Neural crest cell (in vitro differentiated cells): Measurements from ENCODE around the gene C20orf173. TPM values are rescaled to one million over a fixed set of nuclear protein-coding genes. Genes with fewer than 3 reads are reported as not detected.

Experiments
- DNase-seq: peaks from one replicate; pipeline ENCODE4 v3.0.0; 2021; ENCODE audit warnings: low read depth, mixed read lengths, low spot score
- H3K27ac Mint-ChIP-seq: one replicate; pipeline ENCODE4 v1.8.0; 2021; ENCODE audit warnings: mild to moderate bottlenecking, mixed read lengths; ENCODE audit not compliant: unreplicated experiment
- H3K27me3 Mint-ChIP-seq: 2 replicates; pipeline ENCODE4 v1.8.0; 2021; ENCODE audit warnings: low read depth, mild to moderate bottlenecking, mixed read lengths
- H3K36me3 Mint-ChIP-seq: 2 replicates; pipeline ENCODE4 v1.8.0; 2021; ENCODE audit warnings: low read depth, mild to moderate bottlenecking, mixed read lengths
- H3K4me1 Mint-ChIP-seq: 2 replicates; pipeline ENCODE4 v1.8.0; 2021; ENCODE audit warnings: mixed read lengths
- H3K4me3 Mint-ChIP-seq: one replicate; pipeline ENCODE4 v1.8.0; 2021; ENCODE audit warnings: mild to moderate bottlenecking, mixed read lengths
- H3K9me3 Mint-ChIP-seq: 2 replicates; pipeline ENCODE4 v1.8.0; 2021; ENCODE audit warnings: mixed read lengths
- CTCF ChIP-seq: fragments of 200-600 bp; sonication (generic); conservative IDR thresholded peaks from 2 replicates; pipeline ENCODE4 v1.5.0; 2021; ENCODE audit warnings: antibody characterized with exemption, mild to moderate bottlenecking
- total RNA-seq: library from RNA; stranded (reverse); gene quantifications from 2 replicates; pipeline ENCODE4 v1.2.1, GENCODE V29; 2021

C20orf173 gene
- total RNA-seq, 1 donor from 2014 or later: not detected

GRCh38 chr20:35497780-35498189 lies 31.7 kb downstream of the C20orf173 start:
- Mint-ChIP-seq H3K9me3 (no peaks in the 10 kb centered on the region), H3K4me3 (no peak overlapping the region), H3K27me3 (no peaks in the 10 kb centered on the region), H3K27ac (no peak overlapping the region), H3K36me3 (peaks cover 10% of the 10 kb centered on the region), H3K4me1 (no peaks in the 10 kb centered on the region)
- DNase-seq: no peak
- no peak for TF ChIP-seq CTCF

GRCh38 chr20:35497320-35497719 lies 32.1 kb downstream of the C20orf173 start:
- Mint-ChIP-seq H3K9me3 (no peaks in the 10 kb centered on the region), H3K4me3 (no peak overlapping the region), H3K4me1 (no peaks in the 10 kb centered on the region), H3K27me3 (no peaks in the 10 kb centered on the region), H3K27ac (no peak overlapping the region), H3K36me3 (peaks cover 7% of the 10 kb centered on the region)
- TF ChIP-seq CTCF: no peak
- DNase-seq: no peak

GRCh38 chr20:35496481-35496880 lies 33.0 kb downstream of the C20orf173 start:
- peak overlapping the region; percentile 43 for H3K27ac Mint-ChIP-seq
- H3K36me3 Mint-ChIP-seq: peaks cover 3% of the 10 kb centered on the region
- H3K9me3 Mint-ChIP-seq: no peaks in the 10 kb centered on the region

GRCh38 chr20:35492352-35492751 lies 37.1 kb downstream of the C20orf173 start:
- no peak for TF ChIP-seq CTCF
- H3K27me3 Mint-ChIP-seq: no peaks in the 10 kb centered on the region
- H3K4me1 Mint-ChIP-seq: no peaks in the 10 kb centered on the region
- no peak overlapping the region for H3K27ac Mint-ChIP-seq
- no peak overlapping the region for H3K4me3 Mint-ChIP-seq
- no peak for DNase-seq
- H3K36me3 Mint-ChIP-seq: peaks cover 7% of the 10 kb centered on the region
- no peaks in the 10 kb centered on the region for H3K9me3 Mint-ChIP-seq

More at GRCh38 chr20:35496481-35496880, 33.0 kb downstream of the C20orf173 start:
- Mint-ChIP-seq H3K27me3 (no peaks in the 10 kb centered on the region), H3K4me1 (no peaks in the 10 kb centered on the region), H3K4me3 (no peak overlapping the region)
- DNase-seq: no peak
- TF ChIP-seq CTCF: no peak

GRCh38 chr20:35491823-35492222 lies 37.6 kb downstream of the C20orf173 start:
- TF ChIP-seq CTCF: no peak
- peaks cover 7% of the 10 kb centered on the region for H3K36me3 Mint-ChIP-seq

GRCh38 chr20:35490736-35491181 lies 38.7 kb downstream of the C20orf173 start:
- TF ChIP-seq CTCF: no peak
- DNase-seq: no peak
- peaks cover 7% of the 10 kb centered on the region for H3K36me3 Mint-ChIP-seq
- no peaks in the 10 kb centered on the region for H3K4me1 Mint-ChIP-seq
- no peak overlapping the region for H3K4me3 Mint-ChIP-seq
- H3K27me3 Mint-ChIP-seq: no peaks in the 10 kb centered on the region
- no peak overlapping the region for H3K27ac Mint-ChIP-seq
- no peaks in the 10 kb centered on the region for H3K9me3 Mint-ChIP-seq

More at GRCh38 chr20:35491823-35492222, 37.6 kb downstream of the C20orf173 start:
- Mint-ChIP-seq H3K9me3 (no peaks in the 10 kb centered on the region), H3K4me1 (no peaks in the 10 kb centered on the region), H3K4me3 (no peak overlapping the region), H3K27ac (no peak overlapping the region), H3K27me3 (no peaks in the 10 kb centered on the region)
- DNase-seq: no peak
